ENCODE measurements around the gene UHMK1. TPM values are rescaled to one million over a fixed set of nuclear protein-coding genes. Genes with fewer than 3 reads are reported as not detected.

The UHMK1 gene
- total and polyA plus RNA-seq, 4 donors, result 8.7 to 29.6 (median 21.3) TPM

Other genes with a start within 250 kb of the UHMK1 start
- gene SPATA46, start 121.0 kb upstream of the UHMK1 start, total RNA-seq, result not detected
- gene SPATA46, start 121.0 kb upstream of the UHMK1 start, polyA plus RNA-seq, result not detected
- 1 to 10 TPM; 4.4 to 5.5 TPM for gene C1orf226, start 116.1 kb upstream of the UHMK1 start, total RNA-seq
- 1 to 10 TPM; 1.5 to 5.6 TPM for gene C1orf226, start 116.1 kb upstream of the UHMK1 start, polyA plus RNA-seq
- gene SH2D1B, start 85.7 kb upstream of the UHMK1 start, total RNA-seq, result under 1 TPM; 0.45 to 0.63 TPM
- 1 to 10 TPM in 1 of 2 donors, under 1 TPM in 1; 0.10 to 1.1 TPM for gene SH2D1B, start 85.7 kb upstream of the UHMK1 start, polyA plus RNA-seq
- 100 to 1,000 TPM; 101 to 138 TPM for gene UAP1, start 63.9 kb downstream of the UHMK1 start, total RNA-seq
- 10 to 100 TPM; 32.2 to 45.2 TPM for gene UAP1, start 63.9 kb downstream of the UHMK1 start, polyA plus RNA-seq
- gene DDR2, start 134.6 kb downstream of the UHMK1 start, total RNA-seq, result 100 to 1,000 TPM; 124 to 146 TPM
- 10 to 100 TPM; 24.8 to 28.5 TPM for gene DDR2, start 134.6 kb downstream of the UHMK1 start, polyA plus RNA-seq

Measured in aorta (tissue), 4 donors.